Osteoblast (primary cell): Measurements from ENCODE around the gene HDGFL2. TPM values are rescaled to one million over a fixed set of nuclear protein-coding genes. Genes with fewer than 3 reads are reported as not detected.

Source experiments
- DNase-seq: peaks from one replicate; pipeline ENCODE4 v3.0.0; 2011; ENCODE audit warnings: low spot score, mixed read lengths; ENCODE audit not compliant: insufficient read length; ENCODE audit errors: missing footprints
- H2AFZ ChIP-seq: 2 replicates; pipeline ENCODE4 v1.6.0; 2011; ENCODE audit warnings: mild to moderate bottlenecking, low read length
- H3K27ac ChIP-seq: 2 replicates; pipeline ENCODE4 v1.5.1; 2011; ENCODE audit warnings: mild to moderate bottlenecking, low read depth, low read length, moderate library complexity
- H3K27me3 ChIP-seq: 2 replicates; pipeline ENCODE4 v1.6.0; 2012; ENCODE audit warnings: mild to moderate bottlenecking, control low read depth, inconsistent platforms, low read length, moderate library complexity; ENCODE audit not compliant: insufficient read depth
- H3K36me3 ChIP-seq: 2 replicates; pipeline ENCODE4 v1.5.1; 2011; ENCODE audit warnings: mild to moderate bottlenecking, low read length, control low read depth, moderate library complexity; ENCODE audit not compliant: insufficient read depth
- H3K4me1 ChIP-seq: 2 replicates; pipeline ENCODE4 v1.5.1; 2011; ENCODE audit warnings: mild to moderate bottlenecking, low read length, control low read depth, moderate library complexity; ENCODE audit not compliant: insufficient read depth
- H3K4me2 ChIP-seq: 2 replicates; pipeline ENCODE4 v1.6.0; 2011; ENCODE audit warnings: mild to moderate bottlenecking, low read length; ENCODE audit not compliant: insufficient read depth
- H3K4me3 ChIP-seq: fragments of 200-600 bp; sonication (generic); 3 replicates; pipeline ENCODE4 v1.5.1; 2012; ENCODE audit warnings: mild to moderate bottlenecking, low read length, inconsistent platforms; ENCODE audit not compliant: insufficient read depth
- H3K79me2 ChIP-seq: 2 replicates; pipeline ENCODE4 v1.6.0; 2012; ENCODE audit warnings: mild to moderate bottlenecking, low read length, control low read depth, inconsistent platforms; ENCODE audit not compliant: insufficient read depth
- H3K9me3 ChIP-seq: 2 replicates; pipeline ENCODE4 v1.5.1; 2011; ENCODE audit warnings: low read depth, low read length, control low read depth
- H4K20me1 ChIP-seq: 2 replicates; pipeline ENCODE4 v1.6.0; 2012; ENCODE audit warnings: mild to moderate bottlenecking, low read length, control low read depth; ENCODE audit not compliant: insufficient read depth
- total RNA-seq: library from RNA; depleted of rRNA; stranded (reverse); fragments of >200 nt; gene quantifications from 2 replicates; pipeline ENCODE4 v1.2.3, GENCODE V29; 2012
- TF ChIP-seq, protein P1 (sequence below): IDR thresholded peaks from 2 replicates; pipeline ENCODE4 v1.5.1; 2011; ENCODE audit warnings: mild to moderate bottlenecking, low read depth, low read length, moderate library complexity; ENCODE audit errors: extremely low read depth

The HDGFL2 gene
- total RNA-seq, 1 donor: 48.5 TPM

DNA sequence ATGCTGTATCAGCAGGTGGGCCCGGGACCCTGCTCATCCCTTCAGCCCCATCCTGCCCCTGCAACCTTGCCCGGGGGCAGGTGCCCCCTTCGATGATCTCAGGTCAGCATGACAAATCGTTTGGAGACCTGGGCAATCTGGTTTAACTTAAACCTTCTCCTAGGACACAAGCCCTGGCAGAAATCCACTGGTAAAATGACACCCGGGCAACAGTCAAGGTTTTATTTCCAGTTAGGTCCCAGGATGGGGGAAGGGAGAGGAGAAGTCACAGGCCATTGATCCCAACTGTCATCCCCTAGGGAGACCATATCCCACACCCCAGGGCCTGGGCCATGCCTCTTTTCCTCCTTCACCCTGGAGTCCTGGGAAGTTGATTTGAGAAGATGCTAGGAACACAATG is 64.7 kb downstream of the HDGFL2 start:
- TF ChIP-seq, protein P1, sequence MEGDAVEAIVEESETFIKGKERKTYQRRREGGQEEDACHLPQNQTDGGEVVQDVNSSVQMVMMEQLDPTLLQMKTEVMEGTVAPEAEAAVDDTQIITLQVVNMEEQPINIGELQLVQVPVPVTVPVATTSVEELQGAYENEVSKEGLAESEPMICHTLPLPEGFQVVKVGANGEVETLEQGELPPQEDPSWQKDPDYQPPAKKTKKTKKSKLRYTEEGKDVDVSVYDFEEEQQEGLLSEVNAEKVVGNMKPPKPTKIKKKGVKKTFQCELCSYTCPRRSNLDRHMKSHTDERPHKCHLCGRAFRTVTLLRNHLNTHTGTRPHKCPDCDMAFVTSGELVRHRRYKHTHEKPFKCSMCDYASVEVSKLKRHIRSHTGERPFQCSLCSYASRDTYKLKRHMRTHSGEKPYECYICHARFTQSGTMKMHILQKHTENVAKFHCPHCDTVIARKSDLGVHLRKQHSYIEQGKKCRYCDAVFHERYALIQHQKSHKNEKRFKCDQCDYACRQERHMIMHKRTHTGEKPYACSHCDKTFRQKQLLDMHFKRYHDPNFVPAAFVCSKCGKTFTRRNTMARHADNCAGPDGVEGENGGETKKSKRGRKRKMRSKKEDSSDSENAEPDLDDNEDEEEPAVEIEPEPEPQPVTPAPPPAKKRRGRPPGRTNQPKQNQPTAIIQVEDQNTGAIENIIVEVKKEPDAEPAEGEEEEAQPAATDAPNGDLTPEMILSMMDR: no peak
- no peak for DNase-seq
- Histone ChIP-seq H2AFZ (no peak overlapping the region), H3K4me3 (no peak overlapping the region), H3K79me2 (no peaks in the 10 kb centered on the region), H3K4me1 (no peaks in the 10 kb centered on the region), H4K20me1 (no peaks in the 10 kb centered on the region), H3K27ac (no peak overlapping the region), H3K9me3 (peaks cover 3% of the 10 kb centered on the region), H3K4me2 (no peak overlapping the region), H3K36me3 (no peaks in the 10 kb centered on the region), H3K27me3 (peaks cover 18% of the 10 kb centered on the region)

DNA sequence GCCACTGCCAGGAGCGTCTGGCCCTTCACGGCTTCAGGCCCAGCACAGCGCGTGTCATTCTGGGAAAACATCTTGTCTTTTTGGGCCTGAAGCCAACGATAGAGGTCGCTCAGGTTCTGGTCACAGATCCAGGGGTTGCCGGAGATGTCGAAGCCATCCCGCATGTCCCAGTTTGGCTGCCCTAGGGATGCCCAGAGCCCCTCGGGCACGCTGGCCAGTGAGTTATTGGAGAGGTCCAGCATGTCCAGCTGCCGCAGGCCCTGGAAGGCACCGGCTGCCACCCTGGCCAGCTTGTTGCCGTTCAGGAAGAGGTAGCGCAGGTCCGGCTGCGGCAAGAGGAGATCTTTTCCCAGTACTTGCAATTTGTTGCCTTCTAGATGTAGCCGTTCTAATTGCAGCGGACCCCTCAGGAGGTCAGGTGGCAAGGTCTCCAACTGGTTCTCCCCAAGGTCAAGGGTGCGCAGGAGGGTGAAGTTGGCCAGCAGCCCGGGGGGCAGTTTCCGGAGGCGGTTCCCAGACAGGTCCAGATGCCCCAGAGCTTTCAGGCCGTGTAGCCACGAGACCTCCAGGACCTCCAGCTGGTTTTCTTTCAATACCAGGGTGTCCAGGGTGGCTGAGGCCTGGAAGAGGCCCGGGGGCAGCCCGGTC is 66.0 kb downstream of the HDGFL2 start:
- Histone ChIP-seq H3K4me3 (no peak overlapping the region), H3K27ac (no peak overlapping the region), H4K20me1 (no peaks in the 10 kb centered on the region), H3K27me3 (peaks cover 18% of the 10 kb centered on the region), H3K36me3 (no peaks in the 10 kb centered on the region), H3K9me3 (peaks cover 3% of the 10 kb centered on the region), H3K4me2 (no peak overlapping the region), H3K79me2 (no peaks in the 10 kb centered on the region), H2AFZ (no peak overlapping the region), H3K4me1 (no peaks in the 10 kb centered on the region)
- no peak for DNase-seq
- TF ChIP-seq, protein P1: no peak

DNA sequence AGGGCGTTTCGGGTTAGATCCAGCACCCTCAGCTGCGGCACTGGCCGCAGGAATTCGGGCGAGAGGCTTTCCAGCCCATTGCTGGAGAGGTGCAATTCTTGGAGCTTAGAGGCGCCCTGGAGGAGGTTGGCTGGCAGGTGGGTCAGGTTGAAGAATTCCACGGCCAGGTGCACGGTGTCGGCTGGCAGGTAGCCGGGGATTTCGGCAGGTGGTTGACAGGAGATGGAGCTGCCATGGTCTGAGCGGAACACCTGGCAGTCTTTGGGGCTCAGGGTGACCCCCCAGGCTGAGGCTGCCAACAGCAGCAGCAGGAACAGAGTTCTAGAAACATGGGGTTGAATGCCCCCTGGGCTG is 66.5 kb downstream of the HDGFL2 start:
- no peak overlapping the region for H3K4me3 ChIP-seq
- no peaks in the 10 kb centered on the region for H3K36me3 ChIP-seq
- no peak overlapping the region for H3K4me2 ChIP-seq
- H3K4me1 ChIP-seq: no peaks in the 10 kb centered on the region
- H3K27ac ChIP-seq: no peak overlapping the region
- H4K20me1 ChIP-seq: no peaks in the 10 kb centered on the region
- H2AFZ ChIP-seq: no peak overlapping the region
- TF ChIP-seq, protein P1: no peak
- peaks cover 3% of the 10 kb centered on the region for H3K9me3 ChIP-seq
- H3K79me2 ChIP-seq: no peaks in the 10 kb centered on the region
- no peak for DNase-seq
- H3K27me3 ChIP-seq: peaks cover 18% of the 10 kb centered on the region

DNA sequence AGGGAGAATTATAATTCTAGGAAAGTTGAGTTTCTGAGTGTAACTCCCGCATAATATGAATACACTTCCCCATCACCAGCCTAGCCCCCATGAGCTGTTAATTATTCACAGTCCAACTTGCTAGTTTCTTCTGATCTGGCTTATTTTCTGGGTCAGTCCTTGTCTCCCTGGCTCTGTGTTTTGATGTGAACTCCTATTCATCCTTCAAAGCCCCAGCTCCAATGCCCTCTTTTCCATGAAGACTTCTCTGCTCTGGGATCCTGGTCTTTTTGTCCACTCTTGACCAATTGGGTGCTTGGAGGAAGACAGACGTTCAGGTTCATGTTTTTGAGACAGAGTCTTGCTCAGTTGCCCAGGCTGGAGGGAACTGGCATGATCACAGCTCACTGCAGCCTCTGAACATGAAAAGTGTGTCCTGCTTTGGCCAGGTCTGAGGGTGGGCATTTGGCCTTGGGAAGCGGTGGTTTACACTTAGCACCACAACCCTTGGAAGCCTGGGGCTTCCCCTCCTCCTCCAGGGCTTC is 67.1 kb downstream of the HDGFL2 start:
- TF ChIP-seq, protein P1: no peak
- H3K27me3 ChIP-seq: peaks cover 18% of the 10 kb centered on the region
- no peak overlapping the region for H2AFZ ChIP-seq
- DNase-seq: no peak
- H3K4me2 ChIP-seq: no peak overlapping the region
- H3K4me3 ChIP-seq: no peak overlapping the region
- H3K36me3 ChIP-seq: no peaks in the 10 kb centered on the region
- no peaks in the 10 kb centered on the region for H3K4me1 ChIP-seq
- H3K79me2 ChIP-seq: no peaks in the 10 kb centered on the region
- H3K9me3 ChIP-seq: peaks cover 3% of the 10 kb centered on the region
- no peak overlapping the region for H3K27ac ChIP-seq
- no peaks in the 10 kb centered on the region for H4K20me1 ChIP-seq
